ENCODE measurements around the gene HOXA6. TPM values are rescaled to one million over a fixed set of nuclear protein-coding genes. Genes with fewer than 3 reads are reported as not detected.

The HOXA6 gene
- total RNA-seq, 2 experiments from 2014 or later: 4.1 to 12.0 TPM

DNA sequence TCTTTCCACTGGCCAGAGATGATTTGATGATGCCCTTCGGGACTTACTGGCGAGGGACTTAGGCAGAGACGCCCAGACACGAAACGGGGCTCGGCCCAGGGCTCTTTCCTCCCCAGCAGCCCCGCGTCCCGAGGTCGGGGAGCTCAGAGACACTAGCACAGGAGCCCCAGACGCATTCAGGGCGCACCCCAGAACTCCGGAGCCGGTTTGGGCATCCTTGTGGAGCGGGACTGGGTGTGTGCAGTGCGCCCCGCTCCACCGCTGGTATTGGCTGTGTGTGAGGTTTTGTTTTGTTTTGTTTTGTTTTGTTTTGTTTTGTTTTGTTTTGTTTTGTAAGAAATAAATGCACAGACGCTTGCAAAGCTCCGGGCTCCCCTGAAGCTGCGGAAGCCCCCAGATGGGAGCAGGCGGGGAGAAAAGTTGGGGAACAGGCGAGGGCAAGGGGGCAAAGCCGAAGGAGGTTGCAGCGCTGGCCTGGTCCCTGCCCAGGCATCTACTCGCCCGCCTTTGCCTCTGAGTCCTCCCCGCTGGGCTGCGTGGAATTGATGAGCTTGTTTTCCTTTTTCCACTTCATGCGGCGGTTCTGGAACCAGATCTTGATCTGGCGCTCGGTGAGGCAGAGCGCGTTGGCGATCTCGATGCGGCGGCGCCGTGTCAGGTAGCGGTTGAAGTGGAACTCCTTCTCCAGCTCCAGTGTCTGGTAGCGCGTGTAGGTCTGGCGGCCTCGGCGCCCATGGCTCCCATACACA lies 2.2 kb downstream of the HOXA6 start:
- Histone ChIP-seq H3K79me2 (ENCODE audit: insufficient read depth, low read depth, low read length) (peaks cover 8% of the 10 kb centered on the region; the same call in 1 of the 2 replicates), H2AFZ (ENCODE audit: low read length) (no peak overlapping the region), H4K20me1 (ENCODE audit: insufficient read depth, low read length) (no peaks in the 10 kb centered on the region), H3K9me2 (ENCODE audit: insufficient read depth, low read length) (no peaks in the 10 kb centered on the region), H3K27ac (ENCODE audit: low read depth, low read length, poor library complexity, severe bottlenecking) (no peak overlapping the region), H3K4me3 (ENCODE audit: low read depth, low read length, poor library complexity, severe bottlenecking) (no peak overlapping the region), H3K4me1 (ENCODE audit: insufficient read depth, low read length, poor library complexity, severe bottlenecking) (peaks cover 21% of the 10 kb centered on the region), H3K4me2 (ENCODE audit: low read length) (no peak overlapping the region), H3K9me3 (ENCODE audit: low read length) (no peaks in the 10 kb centered on the region), H3K36me3 (ENCODE audit: insufficient read depth, low read length) (peaks cover 15% of the 10 kb centered on the region)
- BruUV-seq (replicated peaks): no TSS peak
- ChIA-PET POLR2A (interaction anchor here (0.5 to 0.7 kb wide), 3 partner anchors 324 to 458 kb away, joined by 3 read pairs; no protein-coding TSS in a partner anchor), CTCF (ENCODE audit: unreplicated experiment) (no interaction called here)
- intact Hi-C loops (cut with micrococcal nuclease; ENCODE audit: unreplicated experiment): no loop called here
- DNase-seq (ENCODE audit: low spot score): no peak
- TF ChIP-seq EZH2phosphoT487 (IDR thresholded peaks at IDR 0.05; ENCODE audit: borderline replicate concordance, low read depth, low read length): no peak
- TF ChIP-seq, protein P1, sequence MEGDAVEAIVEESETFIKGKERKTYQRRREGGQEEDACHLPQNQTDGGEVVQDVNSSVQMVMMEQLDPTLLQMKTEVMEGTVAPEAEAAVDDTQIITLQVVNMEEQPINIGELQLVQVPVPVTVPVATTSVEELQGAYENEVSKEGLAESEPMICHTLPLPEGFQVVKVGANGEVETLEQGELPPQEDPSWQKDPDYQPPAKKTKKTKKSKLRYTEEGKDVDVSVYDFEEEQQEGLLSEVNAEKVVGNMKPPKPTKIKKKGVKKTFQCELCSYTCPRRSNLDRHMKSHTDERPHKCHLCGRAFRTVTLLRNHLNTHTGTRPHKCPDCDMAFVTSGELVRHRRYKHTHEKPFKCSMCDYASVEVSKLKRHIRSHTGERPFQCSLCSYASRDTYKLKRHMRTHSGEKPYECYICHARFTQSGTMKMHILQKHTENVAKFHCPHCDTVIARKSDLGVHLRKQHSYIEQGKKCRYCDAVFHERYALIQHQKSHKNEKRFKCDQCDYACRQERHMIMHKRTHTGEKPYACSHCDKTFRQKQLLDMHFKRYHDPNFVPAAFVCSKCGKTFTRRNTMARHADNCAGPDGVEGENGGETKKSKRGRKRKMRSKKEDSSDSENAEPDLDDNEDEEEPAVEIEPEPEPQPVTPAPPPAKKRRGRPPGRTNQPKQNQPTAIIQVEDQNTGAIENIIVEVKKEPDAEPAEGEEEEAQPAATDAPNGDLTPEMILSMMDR (conservative IDR thresholded peaks at IDR 0.05; ENCODE audit: low read length): no peak

DNA sequence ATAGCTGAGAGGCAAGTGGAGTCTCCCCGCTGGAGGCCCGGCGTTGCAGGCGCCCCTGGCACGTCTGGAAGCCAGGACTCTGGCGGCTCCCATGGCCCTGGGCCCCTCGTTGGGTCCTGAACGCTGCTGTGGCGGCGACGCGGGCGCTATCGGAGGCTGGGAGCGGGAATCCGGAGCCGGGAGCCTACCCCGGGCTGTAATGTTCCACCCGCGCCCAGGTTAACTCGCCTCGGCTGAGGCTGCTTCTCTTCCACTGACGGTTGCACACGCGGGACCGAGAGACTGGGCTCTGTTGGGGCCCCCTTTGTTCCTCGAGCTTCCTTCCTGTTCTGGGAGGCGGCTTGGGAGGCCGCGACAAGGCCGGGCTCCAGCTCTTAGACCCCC lies 2.8 kb downstream of the HOXA6 start:
- Histone ChIP-seq H3K36me3 (ENCODE audit: insufficient read depth, low read length) (peaks cover 15% of the 10 kb centered on the region), H3K79me2 (ENCODE audit: insufficient read depth, low read depth, low read length) (peaks cover 5% of the 10 kb centered on the region; the same call in 1 of the 2 replicates), H3K27ac (ENCODE audit: low read depth, low read length, poor library complexity, severe bottlenecking) (no peak overlapping the region), H2AFZ (ENCODE audit: low read length) (no peak overlapping the region), H3K4me2 (ENCODE audit: low read length) (no peak overlapping the region), H4K20me1 (ENCODE audit: insufficient read depth, low read length) (no peaks in the 10 kb centered on the region), H3K4me3 (ENCODE audit: low read depth, low read length, poor library complexity, severe bottlenecking) (no peak overlapping the region), H3K9me2 (ENCODE audit: insufficient read depth, low read length) (no peaks in the 10 kb centered on the region), H3K9me3 (ENCODE audit: low read length) (no peaks in the 10 kb centered on the region), H3K4me1 (ENCODE audit: insufficient read depth, low read length, poor library complexity, severe bottlenecking) (peaks cover 19% of the 10 kb centered on the region)
- ChIA-PET POLR2A (interaction anchor here (0.7 kb wide), 1 partner anchor 457 kb away, joined by 3 read pairs; no protein-coding TSS in a partner anchor), CTCF (ENCODE audit: unreplicated experiment) (no interaction called here)
- DNase-seq (ENCODE audit: low spot score): no peak
- no TSS peak for BruUV-seq (replicated peaks)
- TF ChIP-seq, protein P1 (conservative IDR thresholded peaks at IDR 0.05; ENCODE audit: low read length): no peak
- no peak for TF ChIP-seq EZH2phosphoT487 (IDR thresholded peaks at IDR 0.05; ENCODE audit: borderline replicate concordance, low read depth, low read length)
- intact Hi-C loops (cut with micrococcal nuclease; ENCODE audit: unreplicated experiment): no loop called here
